ENCODE results near the gene PAPOLG.
A peak's percentile ranks its signal among the peaks of the same experiment; 100 is the strongest.

PAPOLG gene

DNA sequence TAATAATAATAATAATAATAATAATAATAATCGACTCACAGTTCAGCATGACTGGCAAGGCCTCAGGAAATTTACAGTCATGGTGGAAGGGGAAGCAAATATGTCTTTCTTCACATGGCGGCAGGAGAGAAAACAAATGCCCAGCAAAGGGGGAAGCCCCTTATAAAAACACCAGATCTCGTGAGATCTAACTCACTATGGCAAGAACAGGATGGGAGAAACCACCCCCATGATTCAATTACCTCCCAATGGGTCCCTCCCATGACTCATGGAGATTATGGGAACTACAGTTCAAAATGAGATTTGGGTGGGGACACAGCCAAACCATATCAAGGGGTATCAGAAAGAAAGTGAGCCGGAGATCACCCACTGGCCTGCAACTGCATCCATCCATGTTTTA, 40.5 kb upstream of the PAPOLG start:
- no peak for DNase-seq (ENCODE audit: low spot score)
- Histone ChIP-seq H3K36me3 (ENCODE audit: low read depth) (no peaks in the 10 kb centered on the region), H3K4me3 (ENCODE audit: severe bottlenecking) (no peak overlapping the region), H3K4me1 (ENCODE audit: insufficient read depth, poor library complexity, severe bottlenecking) (peaks cover 13% of the 10 kb centered on the region), H3K27ac (ENCODE audit: poor library complexity, severe bottlenecking) (no peak overlapping the region), H3K9me3 (ENCODE audit: severe bottlenecking) (no peaks in the 10 kb centered on the region), H3K27me3 (ENCODE audit: insufficient read depth, poor library complexity, severe bottlenecking) (no peaks in the 10 kb centered on the region)
- TF ChIP-seq, protein P1, sequence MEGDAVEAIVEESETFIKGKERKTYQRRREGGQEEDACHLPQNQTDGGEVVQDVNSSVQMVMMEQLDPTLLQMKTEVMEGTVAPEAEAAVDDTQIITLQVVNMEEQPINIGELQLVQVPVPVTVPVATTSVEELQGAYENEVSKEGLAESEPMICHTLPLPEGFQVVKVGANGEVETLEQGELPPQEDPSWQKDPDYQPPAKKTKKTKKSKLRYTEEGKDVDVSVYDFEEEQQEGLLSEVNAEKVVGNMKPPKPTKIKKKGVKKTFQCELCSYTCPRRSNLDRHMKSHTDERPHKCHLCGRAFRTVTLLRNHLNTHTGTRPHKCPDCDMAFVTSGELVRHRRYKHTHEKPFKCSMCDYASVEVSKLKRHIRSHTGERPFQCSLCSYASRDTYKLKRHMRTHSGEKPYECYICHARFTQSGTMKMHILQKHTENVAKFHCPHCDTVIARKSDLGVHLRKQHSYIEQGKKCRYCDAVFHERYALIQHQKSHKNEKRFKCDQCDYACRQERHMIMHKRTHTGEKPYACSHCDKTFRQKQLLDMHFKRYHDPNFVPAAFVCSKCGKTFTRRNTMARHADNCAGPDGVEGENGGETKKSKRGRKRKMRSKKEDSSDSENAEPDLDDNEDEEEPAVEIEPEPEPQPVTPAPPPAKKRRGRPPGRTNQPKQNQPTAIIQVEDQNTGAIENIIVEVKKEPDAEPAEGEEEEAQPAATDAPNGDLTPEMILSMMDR (IDR thresholded peaks at IDR 0.05; ENCODE audit: poor library complexity, severe bottlenecking): no peak
- no peak for ATAC-seq (ENCODE audit: low read depth)

DNA sequence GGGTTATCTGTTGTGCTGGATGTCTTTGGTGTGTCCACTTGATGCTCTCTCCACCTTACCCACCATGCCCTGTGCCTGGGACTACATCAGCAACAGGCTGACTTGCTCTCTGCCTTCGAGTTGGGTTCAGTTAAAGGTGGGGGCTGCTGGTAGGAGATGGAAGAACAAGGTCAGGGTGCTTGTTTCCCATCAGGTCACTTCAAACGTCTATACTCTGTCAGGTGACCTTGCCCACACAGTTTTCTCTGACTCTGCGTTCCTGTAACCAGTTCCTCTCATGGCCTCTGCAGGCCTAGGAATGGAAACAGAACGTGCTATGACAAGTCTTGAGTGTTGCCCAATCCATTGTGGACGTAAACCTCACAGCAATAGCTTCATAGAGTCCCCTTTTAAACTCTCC, 38.4 kb upstream of the PAPOLG start:
- H3K4me1 ChIP-seq (ENCODE audit: insufficient read depth, poor library complexity, severe bottlenecking): peaks cover 13% of the 10 kb centered on the region
- no peaks in the 10 kb centered on the region for H3K27me3 ChIP-seq (ENCODE audit: insufficient read depth, poor library complexity, severe bottlenecking)
- no peaks in the 10 kb centered on the region for H3K36me3 ChIP-seq (ENCODE audit: low read depth)
- H3K27ac ChIP-seq (ENCODE audit: poor library complexity, severe bottlenecking): peak overlapping the region; percentile 41
- ATAC-seq (ENCODE audit: low read depth) (peak; percentile 93), DNase-seq (ENCODE audit: low spot score) (no peak)
- TF ChIP-seq, protein P1 (IDR thresholded peaks at IDR 0.05; ENCODE audit: poor library complexity, severe bottlenecking): no peak
- no peaks in the 10 kb centered on the region for H3K9me3 ChIP-seq (ENCODE audit: severe bottlenecking)
- no peak overlapping the region for H3K4me3 ChIP-seq (ENCODE audit: severe bottlenecking)

DNA sequence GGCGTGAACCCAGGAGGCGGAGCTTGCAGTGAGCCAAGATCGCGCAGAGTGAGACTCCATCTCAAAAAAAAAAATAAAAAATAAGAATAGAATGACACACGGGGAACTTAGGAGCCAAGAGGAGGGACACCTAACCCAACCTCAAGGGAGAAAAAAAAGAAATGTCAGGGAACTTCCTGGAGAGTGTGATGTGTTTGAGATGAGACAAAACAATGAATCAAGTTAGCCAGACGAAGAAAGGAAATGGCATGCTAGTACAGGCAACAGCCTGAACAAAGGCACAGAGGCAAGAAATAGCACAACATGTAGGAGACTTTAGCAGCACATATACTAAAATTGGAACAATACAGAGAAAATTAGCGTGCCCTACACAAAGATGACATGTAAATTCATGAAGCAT, 36.7 kb upstream of the PAPOLG start:
- Histone ChIP-seq H3K4me1 (ENCODE audit: insufficient read depth, poor library complexity, severe bottlenecking) (peaks cover 13% of the 10 kb centered on the region), H3K27me3 (ENCODE audit: insufficient read depth, poor library complexity, severe bottlenecking) (no peaks in the 10 kb centered on the region), H3K9me3 (ENCODE audit: severe bottlenecking) (no peaks in the 10 kb centered on the region), H3K4me3 (ENCODE audit: severe bottlenecking) (no peak overlapping the region), H3K36me3 (ENCODE audit: low read depth) (no peaks in the 10 kb centered on the region), H3K27ac (ENCODE audit: poor library complexity, severe bottlenecking) (peak overlapping the region; percentile 16)
- ATAC-seq (ENCODE audit: low read depth): 0 out of 3 replicates have a peak, but pooled peaks have one; percentile 50
- TF ChIP-seq, protein P1 (IDR thresholded peaks at IDR 0.05; ENCODE audit: poor library complexity, severe bottlenecking): no peak
- DNase-seq (ENCODE audit: low spot score): no peak

DNA sequence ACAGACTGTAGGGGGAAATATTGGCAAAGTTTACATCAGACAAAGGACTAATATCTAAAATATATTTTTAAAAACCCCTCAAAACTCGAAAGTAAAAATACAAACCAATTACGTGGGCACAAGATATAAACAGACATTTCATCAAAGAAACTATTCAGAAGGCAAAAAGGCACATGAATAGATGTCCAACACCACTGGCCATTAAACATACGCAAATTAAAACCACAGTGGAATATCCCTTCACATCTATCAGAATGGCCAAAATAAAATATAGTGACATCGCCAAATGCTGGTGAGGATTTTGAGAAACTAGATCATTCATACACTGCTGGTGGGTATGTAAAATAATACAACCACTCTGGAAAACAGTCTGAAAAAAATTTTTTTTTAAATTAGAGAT, 30.6 kb upstream of the PAPOLG start:
- H3K4me3 ChIP-seq (ENCODE audit: severe bottlenecking): no peak overlapping the region
- no peaks in the 10 kb centered on the region for H3K9me3 ChIP-seq (ENCODE audit: severe bottlenecking)
- no peak overlapping the region for H3K27ac ChIP-seq (ENCODE audit: poor library complexity, severe bottlenecking)
- TF ChIP-seq, protein P1 (IDR thresholded peaks at IDR 0.05; ENCODE audit: poor library complexity, severe bottlenecking): no peak
- DNase-seq (ENCODE audit: low spot score): no peak
- H3K4me1 ChIP-seq (ENCODE audit: insufficient read depth, poor library complexity, severe bottlenecking): no peaks in the 10 kb centered on the region
- no peaks in the 10 kb centered on the region for H3K36me3 ChIP-seq (ENCODE audit: low read depth)
- ATAC-seq (ENCODE audit: low read depth): no peak
- no peaks in the 10 kb centered on the region for H3K27me3 ChIP-seq (ENCODE audit: insufficient read depth, poor library complexity, severe bottlenecking)

DNA sequence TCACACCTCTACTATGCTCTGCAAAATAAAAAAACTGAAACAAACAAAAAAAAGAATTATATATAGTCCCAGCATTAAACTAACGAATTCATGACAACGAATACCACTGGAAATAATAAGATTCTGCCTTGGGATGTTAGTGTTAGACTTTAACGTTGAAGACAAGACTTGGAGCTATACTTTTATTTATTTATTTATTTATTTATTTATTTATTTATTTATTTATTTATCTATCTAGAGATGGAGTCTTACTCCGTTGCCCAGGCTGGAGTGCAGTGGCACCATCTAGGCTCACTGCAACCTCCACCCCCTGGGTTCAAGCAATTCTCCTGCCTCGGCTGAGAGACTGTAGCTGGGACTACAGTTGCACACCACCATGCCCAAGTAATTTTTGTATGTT, 27.2 kb upstream of the PAPOLG start:
- no peaks in the 10 kb centered on the region for H3K36me3 ChIP-seq (ENCODE audit: low read depth)
- H3K4me1 ChIP-seq (ENCODE audit: insufficient read depth, poor library complexity, severe bottlenecking): no peaks in the 10 kb centered on the region
- no peak for DNase-seq (ENCODE audit: low spot score)
- no peak overlapping the region for H3K4me3 ChIP-seq (ENCODE audit: severe bottlenecking)
- no peak overlapping the region for H3K27ac ChIP-seq (ENCODE audit: poor library complexity, severe bottlenecking)
- H3K9me3 ChIP-seq (ENCODE audit: severe bottlenecking): no peaks in the 10 kb centered on the region
- TF ChIP-seq, protein P1 (IDR thresholded peaks at IDR 0.05; ENCODE audit: poor library complexity, severe bottlenecking): no peak
- H3K27me3 ChIP-seq (ENCODE audit: insufficient read depth, poor library complexity, severe bottlenecking): no peaks in the 10 kb centered on the region
- no peak for ATAC-seq (ENCODE audit: low read depth)

All from RWPE2 (cell line).